GM23248 (cell line): ENCODE measurements around the gene HYKK.

Source experiments
- EZH2 ChIP-seq: fragments of 200-600 bp; sonication (generic); IDR thresholded peaks from 2 replicates; pipeline ENCODE4 v1.6.1; 2018; ENCODE audit warnings: antibody characterized with exemption, mild to moderate bottlenecking; ENCODE audit not compliant: insufficient read depth, poor library complexity, severe bottlenecking
- EZH2phosphoT487 ChIP-seq: fragments of 200-600 bp; sonication (generic); IDR thresholded peaks from 2 replicates; pipeline ENCODE4 v1.6.1; 2018; ENCODE audit warnings: antibody characterized with exemption, moderate library complexity, mild to moderate bottlenecking, low read depth; ENCODE audit not compliant: insufficient read depth

- TF ChIP-seq EZH2 (no peak), EZH2phosphoT487 (no peak)
Measured at GRCh38 chr15:78501857-78502256, 5.5 kb upstream of the HYKK start.
